ENCODE measurements around the gene SMIM45.

Gene SMIM45

GRCh38 chr22:41989246-41989645 is 37.3 kb downstream of the SMIM45 start:
- no peaks in the 10 kb centered on the region for H3K36me3 ChIP-seq (replicated peaks in 1 of 2; ENCODE audit: insufficient read depth in 1 of 2, low read depth in 2 of 2)
- no peak for ATAC-seq
- no peaks in the 10 kb centered on the region for H3K9me3 ChIP-seq
- H3K4me3 ChIP-seq: no peak overlapping the region
- intact Hi-C loops (cut with DNase I): no loop called here
- no peaks in the 10 kb centered on the region for H3K4me1 ChIP-seq
- H3K27ac ChIP-seq: no peak overlapping the region
- no peak for DNase-seq
- H3K27me3 ChIP-seq: no peaks in the 10 kb centered on the region
- TF ChIP-seq POLR2A (IDR thresholded peaks at IDR 0.05) (no peak), CTCF (IDR thresholded peaks at IDR 0.05) (no peak)
- 76 to 80% methylated on average over 4 of the region's 4 CpGs for WGBS, 2 donors

GRCh38 chr22:41991111-41991510 is 39.2 kb downstream of the SMIM45 start:
- ATAC-seq: no peak
- WGBS, 2 donors: 72 to 76% methylated on average over 7 of the region's 7 CpGs
- Histone ChIP-seq H3K27ac (no peak overlapping the region), H3K4me1 (no peaks in the 10 kb centered on the region), H3K4me3 (no peak overlapping the region), H3K27me3 (no peaks in the 10 kb centered on the region), H3K9me3 (no peaks in the 10 kb centered on the region), H3K36me3 (replicated peaks in 1 of 2; ENCODE audit: insufficient read depth in 1 of 2, low read depth in 2 of 2) (no peaks in the 10 kb centered on the region)
- TF ChIP-seq CTCF (IDR thresholded peaks at IDR 0.05) (no peak), POLR2A (IDR thresholded peaks at IDR 0.05) (no peak)
- DNase-seq: no peak
- intact Hi-C loops (cut with DNase I): no loop called here

GRCh38 chr22:41992496-41992895 is 40.5 kb downstream of the SMIM45 start:
- no peaks in the 10 kb centered on the region for H3K9me3 ChIP-seq
- intact Hi-C loops (cut with DNase I): no loop called here
- no peaks in the 10 kb centered on the region for H3K27me3 ChIP-seq
- H3K27ac ChIP-seq: no peak overlapping the region
- TF ChIP-seq CTCF (IDR thresholded peaks at IDR 0.05) (no peak), POLR2A (IDR thresholded peaks at IDR 0.05) (no peak)
- WGBS, 2 donors: 85 to 86% methylated on average over 5 of the region's 5 CpGs
- no peak overlapping the region for H3K4me3 ChIP-seq
- DNase-seq (no peak), ATAC-seq (no peak)
- no peaks in the 10 kb centered on the region for H3K36me3 ChIP-seq (replicated peaks in 1 of 2; ENCODE audit: insufficient read depth in 1 of 2, low read depth in 2 of 2)
- H3K4me1 ChIP-seq: no peaks in the 10 kb centered on the region

GRCh38 chr22:41995211-41995610 is 43.3 kb downstream of the SMIM45 start:
- no peak overlapping the region for H3K4me3 ChIP-seq
- intact Hi-C loops (cut with DNase I): no loop called here
- TF ChIP-seq CTCF (IDR thresholded peaks at IDR 0.05): no peak
- no peak for TF ChIP-seq POLR2A (IDR thresholded peaks at IDR 0.05)
- no peaks in the 10 kb centered on the region for H3K9me3 ChIP-seq
- H3K36me3 ChIP-seq (replicated peaks in 1 of 2; ENCODE audit: insufficient read depth in 1 of 2, low read depth in 2 of 2): no peaks in the 10 kb centered on the region
- H3K27ac ChIP-seq: no peak overlapping the region
- H3K4me1 ChIP-seq: peaks cover 13% of the 10 kb centered on the region
- 52 to 53% methylated on average over 3 of the region's 3 CpGs for WGBS, 2 donors
- no peaks in the 10 kb centered on the region for H3K27me3 ChIP-seq
- no peak for DNase-seq
- no peak for ATAC-seq

- no peaks in the 10 kb centered on the region for H3K36me3 ChIP-seq (replicated peaks in 1 of 2; ENCODE audit: insufficient read depth in 1 of 2, low read depth in 2 of 2)
- 80 to 82% methylated on average over 5 of the region's 5 CpGs for WGBS, 2 donors
- no peaks in the 10 kb centered on the region for H3K27me3 ChIP-seq
- TF ChIP-seq CTCF (IDR thresholded peaks at IDR 0.05): no peak
- no peak for TF ChIP-seq POLR2A (IDR thresholded peaks at IDR 0.05)
- no peak overlapping the region for H3K27ac ChIP-seq
- H3K9me3 ChIP-seq: no peaks in the 10 kb centered on the region
- ATAC-seq: no peak
- intact Hi-C loops (cut with DNase I): no loop called here
- no peak for DNase-seq
- no peak overlapping the region for H3K4me3 ChIP-seq
- H3K4me1 ChIP-seq: peaks cover 13% of the 10 kb centered on the region
These were observed 44.9 kb downstream of the SMIM45 start for GRCh38 chr22:41996826-41997225.

Data from body of pancreas (tissue), 4 donors.